NCI-H1436 (cell line): ENCODE data around the gene CNTNAP5.
"Not testable (repeated sequence)": the region's sequence is repeated elsewhere in the genome, so short reads cannot be mapped to it uniquely, and the experiment has no call there.

Experiments
- DNase-seq: peaks from one replicate; lab custom pipeline; 2025; lab: John Stamatoyannopoulos, UW

The CNTNAP5 gene

GRCh38 chr2:124323321-124323720 is 298.2 kb downstream of the CNTNAP5 start:
- DNase-seq, result no peak

GRCh38 chr2:124325667-124326440 is 300.8 kb downstream of the CNTNAP5 start:
- no peak for DNase-seq

GRCh38 chr2:124327303-124327702 is 302.2 kb downstream of the CNTNAP5 start:
- no peak for DNase-seq

GRCh38 chr2:124328397-124328796 is 303.3 kb downstream of the CNTNAP5 start:
- DNase-seq, result no peak

GRCh38 chr2:124333784-124334183 is 308.7 kb downstream of the CNTNAP5 start:
- no peak for DNase-seq

- no peak for DNase-seq
These were observed 310.0 kb downstream of the CNTNAP5 start for GRCh38 chr2:124335058-124335457.

GRCh38 chr2:124339709-124340108 is 314.6 kb downstream of the CNTNAP5 start:
- DNase-seq, result no peak

- DNase-seq, result no peak
These were observed 318.9 kb downstream of the CNTNAP5 start for GRCh38 chr2:124343827-124344498.

GRCh38 chr2:124347209-124347608 is 322.1 kb downstream of the CNTNAP5 start:
- DNase-seq, result no peak

GRCh38 chr2:124353656-124354055 is 328.6 kb downstream of the CNTNAP5 start:
- no peak for DNase-seq

- DNase-seq, result no peak
These were observed 329.4 kb downstream of the CNTNAP5 start for GRCh38 chr2:124354466-124354865.

GRCh38 chr2:124361966-124362365 is 336.9 kb downstream of the CNTNAP5 start:
- not testable (repeated sequence) for DNase-seq

- no peak for DNase-seq
These were observed 344.1 kb downstream of the CNTNAP5 start for GRCh38 chr2:124369181-124369580.

- no peak for DNase-seq
These were observed 355.2 kb downstream of the CNTNAP5 start for GRCh38 chr2:124380221-124380749.

- no peak for DNase-seq
These were observed 357.1 kb downstream of the CNTNAP5 start for GRCh38 chr2:124382067-124382618.

GRCh38 chr2:124395961-124396360 is 370.9 kb downstream of the CNTNAP5 start:
- DNase-seq, result no peak

GRCh38 chr2:124402274-124402673 is 377.2 kb downstream of the CNTNAP5 start:
- DNase-seq, result no peak

GRCh38 chr2:124407836-124408534 is 382.9 kb downstream of the CNTNAP5 start:
- not testable (repeated sequence) for DNase-seq

- DNase-seq, result no peak
These were observed 399.0 kb downstream of the CNTNAP5 start for GRCh38 chr2:124424074-124424473.

- no peak for DNase-seq
These were observed 401.0 kb downstream of the CNTNAP5 start for GRCh38 chr2:124426122-124426521.

GRCh38 chr2:124426625-124427024 is 401.5 kb downstream of the CNTNAP5 start:
- no peak for DNase-seq

GRCh38 chr2:124437811-124438210 is 412.7 kb downstream of the CNTNAP5 start:
- no peak for DNase-seq
